ENCODE data around the gene DNAJB1.

Gene DNAJB1

DNA sequence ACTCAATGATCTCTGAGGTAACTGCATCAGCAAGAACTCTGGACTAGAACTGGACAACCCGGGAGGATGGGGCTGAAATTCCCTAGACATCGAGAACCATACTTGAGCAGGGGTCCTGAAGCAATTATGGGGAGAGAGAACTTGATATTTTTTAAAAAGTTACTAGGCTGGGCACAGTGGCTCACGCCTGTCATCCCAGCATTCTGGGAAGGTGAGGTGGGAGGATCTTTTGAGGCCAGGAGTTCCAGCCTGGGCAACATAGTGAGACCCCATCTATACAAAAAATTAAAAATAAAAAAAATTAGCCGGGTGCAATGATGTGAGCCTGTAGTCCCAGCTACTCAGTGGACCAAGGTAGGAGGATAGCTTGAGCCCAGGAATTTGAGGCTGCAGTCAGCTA is 2.3 kb upstream of the DNAJB1 start:
- peaks cover 54% of the 10 kb centered on the region for H3K4me1 ChIP-seq (ENCODE audit: insufficient read depth, low read length, poor library complexity, severe bottlenecking)
- no peaks in the 10 kb centered on the region for H3K9me3 ChIP-seq (ENCODE audit: insufficient read depth, low read depth, low read length)
- H3K27me3 ChIP-seq (ENCODE audit: insufficient read depth, low read length, poor library complexity, severe bottlenecking), result no peaks in the 10 kb centered on the region
- peaks cover 21% of the 10 kb centered on the region for H4K20me1 ChIP-seq (ENCODE audit: insufficient read depth, low read length, poor library complexity, severe bottlenecking)
- H3F3A ChIP-seq (ENCODE audit: low read depth), result no peaks in the 10 kb centered on the region
- no peak overlapping the region for H2AFZ ChIP-seq (ENCODE audit: low read length)
- H3K9me2 ChIP-seq (replicated peaks; ENCODE audit: low read depth, low read length), result no peaks in the 10 kb centered on the region
- no peak overlapping the region for H3K4me3 ChIP-seq (ENCODE audit: low read length, poor library complexity, severe bottlenecking)
- peaks cover 26% of the 10 kb centered on the region for H3K79me2 ChIP-seq (ENCODE audit: insufficient read depth, low read length)
- TF ChIP-seq EZH2phosphoT487 (IDR thresholded peaks at IDR 0.05; ENCODE audit: borderline replicate concordance), result no peak
- TF ChIP-seq, protein P1, sequence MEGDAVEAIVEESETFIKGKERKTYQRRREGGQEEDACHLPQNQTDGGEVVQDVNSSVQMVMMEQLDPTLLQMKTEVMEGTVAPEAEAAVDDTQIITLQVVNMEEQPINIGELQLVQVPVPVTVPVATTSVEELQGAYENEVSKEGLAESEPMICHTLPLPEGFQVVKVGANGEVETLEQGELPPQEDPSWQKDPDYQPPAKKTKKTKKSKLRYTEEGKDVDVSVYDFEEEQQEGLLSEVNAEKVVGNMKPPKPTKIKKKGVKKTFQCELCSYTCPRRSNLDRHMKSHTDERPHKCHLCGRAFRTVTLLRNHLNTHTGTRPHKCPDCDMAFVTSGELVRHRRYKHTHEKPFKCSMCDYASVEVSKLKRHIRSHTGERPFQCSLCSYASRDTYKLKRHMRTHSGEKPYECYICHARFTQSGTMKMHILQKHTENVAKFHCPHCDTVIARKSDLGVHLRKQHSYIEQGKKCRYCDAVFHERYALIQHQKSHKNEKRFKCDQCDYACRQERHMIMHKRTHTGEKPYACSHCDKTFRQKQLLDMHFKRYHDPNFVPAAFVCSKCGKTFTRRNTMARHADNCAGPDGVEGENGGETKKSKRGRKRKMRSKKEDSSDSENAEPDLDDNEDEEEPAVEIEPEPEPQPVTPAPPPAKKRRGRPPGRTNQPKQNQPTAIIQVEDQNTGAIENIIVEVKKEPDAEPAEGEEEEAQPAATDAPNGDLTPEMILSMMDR (conservative IDR thresholded peaks at IDR 0.05; ENCODE audit: low read length), result no peak
- H3K36me3 ChIP-seq (ENCODE audit: insufficient read depth, low read length), result peaks cover 10% of the 10 kb centered on the region; the same call in 1 of the 2 replicates
- H3K4me2 ChIP-seq (ENCODE audit: low read depth, low read length, poor library complexity, severe bottlenecking), result peak overlapping the region; percentile 80
- peak overlapping the region; percentile 75 for H3K9ac ChIP-seq (ENCODE audit: low read depth, low read length, poor library complexity, severe bottlenecking)

DNA sequence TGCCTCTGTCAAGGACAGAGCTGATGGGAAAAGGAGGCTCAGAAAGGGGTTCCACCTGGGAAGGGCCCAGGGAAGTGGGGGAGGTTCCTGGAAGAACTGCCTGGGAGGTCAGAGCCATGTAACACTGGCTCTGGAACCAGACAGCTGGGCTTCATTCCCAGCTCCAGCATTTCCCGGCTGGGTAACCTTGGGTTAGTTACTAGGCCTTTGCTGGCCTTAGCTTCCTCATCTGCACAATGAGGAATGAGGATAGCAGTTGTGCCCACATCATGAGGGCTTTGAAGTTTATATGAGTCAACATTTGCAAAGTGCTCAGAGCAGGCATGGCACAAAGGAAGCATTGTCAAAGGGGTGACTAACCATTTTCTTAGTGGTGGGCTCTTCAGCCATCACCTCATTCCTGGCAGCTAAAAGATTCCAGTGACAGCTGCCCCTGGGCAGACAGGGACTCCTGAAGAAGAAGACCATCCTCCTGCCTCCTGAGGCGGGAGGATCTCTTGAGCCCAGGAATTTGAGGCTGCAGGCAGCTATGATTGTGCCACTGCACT is 1.7 kb upstream of the DNAJB1 start:
- Histone ChIP-seq H3K36me3 (ENCODE audit: insufficient read depth, low read length) (peaks cover 16% of the 10 kb centered on the region; the same call in 1 of the 2 replicates), H3K79me2 (ENCODE audit: insufficient read depth, low read length) (peaks cover 32% of the 10 kb centered on the region), H3K27me3 (ENCODE audit: insufficient read depth, low read length, poor library complexity, severe bottlenecking) (no peaks in the 10 kb centered on the region), H2AFZ (ENCODE audit: low read length) (no peak overlapping the region), H3K4me2 (ENCODE audit: low read depth, low read length, poor library complexity, severe bottlenecking) (peak overlapping the region; percentile 80), H3K9me3 (ENCODE audit: insufficient read depth, low read depth, low read length) (no peaks in the 10 kb centered on the region), H4K20me1 (ENCODE audit: insufficient read depth, low read length, poor library complexity, severe bottlenecking) (peaks cover 27% of the 10 kb centered on the region), H3K9me2 (replicated peaks; ENCODE audit: low read depth, low read length) (no peaks in the 10 kb centered on the region), H3K4me3 (ENCODE audit: low read length, poor library complexity, severe bottlenecking) (peak overlapping the region; percentile 76), H3K4me1 (ENCODE audit: insufficient read depth, low read length, poor library complexity, severe bottlenecking) (peaks cover 60% of the 10 kb centered on the region), H3K9ac (ENCODE audit: low read depth, low read length, poor library complexity, severe bottlenecking) (peak overlapping the region; percentile 75), H3F3A (ENCODE audit: low read depth) (no peaks in the 10 kb centered on the region)
- no peak for TF ChIP-seq EZH2phosphoT487 (IDR thresholded peaks at IDR 0.05; ENCODE audit: borderline replicate concordance)
- TF ChIP-seq, protein P1 (conservative IDR thresholded peaks at IDR 0.05; ENCODE audit: low read length), result no peak

DNA sequence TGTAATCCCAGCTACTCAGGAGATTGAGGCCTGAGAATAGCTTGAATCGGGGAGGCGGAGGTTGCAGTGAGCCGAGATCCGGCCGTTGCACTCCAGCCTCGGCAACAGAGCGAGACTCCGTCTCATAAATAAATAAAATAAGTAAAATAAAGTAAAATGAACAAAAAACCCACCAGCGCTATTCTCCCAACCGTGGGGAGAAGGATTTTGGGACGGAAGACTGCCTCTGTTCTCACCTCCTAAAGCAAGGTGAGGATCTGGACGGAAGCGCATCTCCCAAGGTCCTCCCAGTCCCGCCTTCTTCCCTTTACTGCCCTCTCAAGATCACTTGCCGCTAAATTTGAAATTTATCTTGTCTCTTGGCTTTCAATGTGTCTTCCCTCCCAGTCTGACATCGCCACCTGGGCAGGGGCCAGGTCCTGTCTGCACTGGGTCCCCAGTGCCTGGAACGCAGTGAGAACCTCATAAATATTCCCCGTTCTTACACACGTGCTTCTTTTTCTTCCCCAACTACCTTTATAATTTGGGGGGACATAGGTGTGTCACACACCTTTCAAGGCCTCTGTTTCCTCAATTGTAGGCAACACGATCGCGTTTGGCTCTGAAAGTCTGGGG is 1.2 kb upstream of the DNAJB1 start:
- Histone ChIP-seq H3F3A (ENCODE audit: low read depth) (no peaks in the 10 kb centered on the region), H3K4me1 (ENCODE audit: insufficient read depth, low read length, poor library complexity, severe bottlenecking) (peaks cover 65% of the 10 kb centered on the region), H4K20me1 (ENCODE audit: insufficient read depth, low read length, poor library complexity, severe bottlenecking) (peaks cover 33% of the 10 kb centered on the region), H3K4me3 (ENCODE audit: low read length, poor library complexity, severe bottlenecking) (peak overlapping the region; percentile 76), H3K9ac (ENCODE audit: low read depth, low read length, poor library complexity, severe bottlenecking) (peak overlapping the region; percentile 75), H2AFZ (ENCODE audit: low read length) (no peak overlapping the region), H3K79me2 (ENCODE audit: insufficient read depth, low read length) (peaks cover 38% of the 10 kb centered on the region), H3K27me3 (ENCODE audit: insufficient read depth, low read length, poor library complexity, severe bottlenecking) (no peaks in the 10 kb centered on the region), H3K9me2 (replicated peaks; ENCODE audit: low read depth, low read length) (no peaks in the 10 kb centered on the region), H3K36me3 (ENCODE audit: insufficient read depth, low read length) (peaks cover 22% of the 10 kb centered on the region; the same call in 1 of the 2 replicates), H3K9me3 (ENCODE audit: insufficient read depth, low read depth, low read length) (no peaks in the 10 kb centered on the region), H3K4me2 (ENCODE audit: low read depth, low read length, poor library complexity, severe bottlenecking) (peak overlapping the region; percentile 80)
- TF ChIP-seq EZH2phosphoT487 (IDR thresholded peaks at IDR 0.05; ENCODE audit: borderline replicate concordance), result no peak
- TF ChIP-seq, protein P1 (conservative IDR thresholded peaks at IDR 0.05; ENCODE audit: low read length), result no peak

Data from Loucy (cell line).